Loucy (cell line): ENCODE measurements around the gene TCL1A.

ENCODE experiments used
- H2AFZ ChIP-seq: fragments of 200-600 bp; sonication (generic); 2 replicates; pipeline ENCODE4 v1.6.0; 2016; ENCODE audit warnings: antibody characterized with exemption, mild to moderate bottlenecking, low read length, moderate library complexity
- H3F3A ChIP-seq: fragments of 200-600 bp; 2 replicates; pipeline ENCODE4 v1.6.0; 2016; ENCODE audit warnings: antibody characterized with exemption, low read depth, mild to moderate bottlenecking
- H3K27me3 ChIP-seq: fragments of 200-600 bp; sonication (generic); 2 replicates; pipeline ENCODE4 v1.6.1; 2014; ENCODE audit warnings: low read length, mild to moderate bottlenecking; ENCODE audit not compliant: insufficient read depth, poor library complexity, severe bottlenecking
- H3K36me3 ChIP-seq: fragments of 200-600 bp; sonication (generic); 2 replicates; pipeline ENCODE4 v1.6.1; 2016; ENCODE audit warnings: low read length; ENCODE audit not compliant: insufficient read depth
- H3K4me1 ChIP-seq: fragments of 200-600 bp; sonication (generic); 2 replicates; pipeline ENCODE4 v1.5.1; 2014; ENCODE audit warnings: low read length, mild to moderate bottlenecking; ENCODE audit not compliant: insufficient read depth, poor library complexity, severe bottlenecking
- H3K4me2 ChIP-seq: fragments of 200-600 bp; sonication (generic); 2 replicates; pipeline ENCODE4 v1.6.0; 2014; ENCODE audit warnings: antibody characterized with exemption, low read length, low read depth, mild to moderate bottlenecking; ENCODE audit not compliant: poor library complexity, severe bottlenecking
- H3K4me3 ChIP-seq: fragments of 200-600 bp; sonication (generic); 2 replicates; pipeline ENCODE4 v1.5.1; 2014; ENCODE audit warnings: low read length, mild to moderate bottlenecking, mixed read lengths; ENCODE audit not compliant: poor library complexity, severe bottlenecking
- H3K79me2 ChIP-seq: fragments of 200-600 bp; sonication (generic); 2 replicates; pipeline ENCODE4 v1.6.1; 2014; ENCODE audit warnings: low read length; ENCODE audit not compliant: insufficient read depth
- H3K9ac ChIP-seq: fragments of 200-600 bp; sonication (generic); 2 replicates; pipeline ENCODE4 v1.6.0; 2014; ENCODE audit warnings: mild to moderate bottlenecking, low read depth, low read length, moderate library complexity; ENCODE audit not compliant: poor library complexity, severe bottlenecking
- H3K9me2 ChIP-seq: fragments of 200-600 bp; sonication (generic); replicated peaks from 2 replicates; pipeline ENCODE4 v1.6.1; 2016; ENCODE audit warnings: low read depth, low read length, mixed read lengths
- H3K9me3 ChIP-seq: fragments of 200-600 bp; sonication (generic); 2 replicates; pipeline ENCODE4 v1.6.1; 2014; ENCODE audit warnings: mild to moderate bottlenecking, antibody characterized with exemption, low read length, low read depth; ENCODE audit not compliant: insufficient read depth
- H4K20me1 ChIP-seq: fragments of 200-600 bp; sonication (generic); 2 replicates; pipeline ENCODE4 v1.6.0; 2014; ENCODE audit warnings: antibody characterized with exemption, low read length, mild to moderate bottlenecking; ENCODE audit not compliant: insufficient read depth, poor library complexity, severe bottlenecking
- CTCF ChIP-seq: fragments of 200-600 bp; sonication (generic); conservative IDR thresholded peaks from 2 replicates; pipeline ENCODE4 v1.5.1; 2014; ENCODE audit warnings: mild to moderate bottlenecking, antibody characterized with exemption, low read length
- EZH2phosphoT487 ChIP-seq: fragments of 200-600 bp; IDR thresholded peaks from 2 replicates; pipeline ENCODE4 v1.6.1; 2018; ENCODE audit warnings: antibody characterized with exemption, mild to moderate bottlenecking, moderate library complexity, borderline replicate concordance

TCL1A gene

GRCh38 chr14:95674613-95675012 is 39.3 kb downstream of the TCL1A start:
- TF ChIP-seq EZH2phosphoT487: no peak
- H3K9me2 ChIP-seq: no peaks in the 10 kb centered on the region

GRCh38 chr14:95668235-95668772 is 45.6 kb downstream of the TCL1A start:
- no peak overlapping the region for H3K4me2 ChIP-seq
- no peaks in the 10 kb centered on the region for H3K9me2 ChIP-seq
- no peaks in the 10 kb centered on the region for H3K27me3 ChIP-seq
- H3F3A ChIP-seq: no peaks in the 10 kb centered on the region
- H3K9me3 ChIP-seq: no peaks in the 10 kb centered on the region
- TF ChIP-seq CTCF (no peak), EZH2phosphoT487 (no peak)
- no peak overlapping the region for H3K4me3 ChIP-seq
- H4K20me1 ChIP-seq: no peaks in the 10 kb centered on the region
- H3K79me2 ChIP-seq: no peaks in the 10 kb centered on the region
- peaks cover 28% of the 10 kb centered on the region for H3K4me1 ChIP-seq
- H3K36me3 ChIP-seq: no peaks in the 10 kb centered on the region
- no peak overlapping the region for H2AFZ ChIP-seq
- H3K9ac ChIP-seq: no peak overlapping the region

More at GRCh38 chr14:95674613-95675012, 39.3 kb downstream of the TCL1A start:
- H3K9ac ChIP-seq: no peak overlapping the region
- H3K4me2 ChIP-seq: no peak overlapping the region
- no peak overlapping the region for H2AFZ ChIP-seq
- no peaks in the 10 kb centered on the region for H3F3A ChIP-seq
- H4K20me1 ChIP-seq: no peaks in the 10 kb centered on the region
- H3K36me3 ChIP-seq: no peaks in the 10 kb centered on the region
- H3K4me3 ChIP-seq: no peak overlapping the region
- H3K79me2 ChIP-seq: no peaks in the 10 kb centered on the region
- no peaks in the 10 kb centered on the region for H3K9me3 ChIP-seq
- H3K27me3 ChIP-seq: no peaks in the 10 kb centered on the region
- H3K4me1 ChIP-seq: peaks cover 5% of the 10 kb centered on the region

- peaks cover 35% of the 10 kb centered on the region for H3K4me1 ChIP-seq
- no peaks in the 10 kb centered on the region for H3K27me3 ChIP-seq
These were observed 46.7 kb downstream of the TCL1A start for GRCh38 chr14:95667249-95667693.

More at GRCh38 chr14:95667249-95667693, 46.7 kb downstream of the TCL1A start:
- TF ChIP-seq EZH2phosphoT487 (no peak), CTCF (no peak)
- Histone ChIP-seq H3K36me3 (no peaks in the 10 kb centered on the region), H3K4me2 (peak overlapping the region; percentile 61), H3K9ac (peak overlapping the region; percentile 45), H2AFZ (peak overlapping the region; percentile 71; the same call in 1 of the 2 replicates), H3K9me3 (no peaks in the 10 kb centered on the region), H3K4me3 (peak overlapping the region; percentile 13), H3K9me2 (no peaks in the 10 kb centered on the region), H3F3A (no peaks in the 10 kb centered on the region), H4K20me1 (no peaks in the 10 kb centered on the region), H3K79me2 (no peaks in the 10 kb centered on the region)
